IMR-90 (cell line): ENCODE data around the gene ROR2. TPM values are rescaled to one million over a fixed set of nuclear protein-coding genes. Genes with fewer than 3 reads are reported as not detected.

ENCODE experiments used
- ATAC-seq: fragments of 200-7000 bp; cut with Tn5 transposase; 2 replicates; pipeline ENCODE4 v1.9.1; 2020; ENCODE audit warnings: low read depth, mild to moderate bottlenecking, moderate library complexity
- BruUV-seq: library from RNA; stranded (reverse); fragments of 400-500 nt; replicated peaks from 2 replicates; lab custom pipeline; 2021; lab: Mats Ljungman, UMichigan
- CTCF ChIA-PET: fragments of 300-600 bp; formaldehyde crosslinking; extraction: SDS; loops from one replicate; lab custom pipeline; 2021; ENCODE audit warnings: antibody characterized with exemption; lab: Yijun Ruan, JAX
- POLR2A ChIA-PET: fragments of 300-600 bp; sonication (Branson Sonifier 250); formaldehyde crosslinking; loops from one replicate; lab custom pipeline; 2022; ENCODE audit warnings: antibody characterized with exemption; ENCODE audit not compliant: unreplicated experiment; lab: Charles Lee
- DNase-seq: peaks from one replicate; pipeline ENCODE4 v3.0.0; 2013
- H2AFZ ChIP-seq: replicated peaks from 2 replicates; pipeline ENCODE3; 2013; ENCODE audit warnings: low read length, mild to moderate bottlenecking; ENCODE audit not compliant: poor library complexity
- H2AK5ac ChIP-seq: 2 replicates; pipeline ENCODE4 v1.6.1; 2013; ENCODE audit warnings: low read depth, low read length, inconsistent platforms
- H2AK9ac ChIP-seq: replicated peaks from 2 replicates; pipeline ENCODE3; 2013; ENCODE audit warnings: mild to moderate bottlenecking, low read depth, low read length, moderate library complexity; ENCODE audit not compliant: poor library complexity
- H2BK120ac ChIP-seq: 2 replicates; pipeline ENCODE4 v1.6.1; 2013; ENCODE audit warnings: low read depth, low read length, inconsistent platforms
- H2BK15ac ChIP-seq: 3 replicates; pipeline ENCODE4 v1.6.1; 2013; ENCODE audit warnings: low read depth, low read length, inconsistent platforms
- H2BK20ac ChIP-seq: 2 replicates; pipeline ENCODE4 v1.6.1; 2013; ENCODE audit warnings: low read depth, mild to moderate bottlenecking, inconsistent platforms, low read length, moderate library complexity
- H2BK5ac ChIP-seq: 2 replicates; pipeline ENCODE4 v1.6.1; 2013; ENCODE audit warnings: mild to moderate bottlenecking, low read depth, low read length, inconsistent platforms; ENCODE audit not compliant: poor library complexity, severe bottlenecking
- H3K14ac ChIP-seq: replicated peaks from 2 replicates; pipeline ENCODE4 v1.6.1; 2013; ENCODE audit warnings: low read depth, low read length, inconsistent platforms
- H3K18ac ChIP-seq: 2 replicates; pipeline ENCODE4 v1.6.1; 2013; ENCODE audit warnings: low read depth, low read length, control low read depth
- H3K23ac ChIP-seq: 2 replicates; pipeline ENCODE4 v1.6.1; 2013; ENCODE audit warnings: low read depth, low read length, inconsistent platforms
- H3K27ac ChIP-seq: 2 replicates; pipeline ENCODE4 v1.5.1; 2013; ENCODE audit warnings: mild to moderate bottlenecking, control low read depth, low read length; ENCODE audit not compliant: insufficient read depth
- H3K27me3 ChIP-seq: 2 replicates; pipeline ENCODE4 v1.6.1; 2013; ENCODE audit warnings: low read length; ENCODE audit not compliant: control insufficient read depth, insufficient read depth
- H3K36me3 ChIP-seq: 2 replicates; pipeline ENCODE4 v1.6.1; 2013; ENCODE audit warnings: low read length, mixed read lengths; ENCODE audit not compliant: control insufficient read depth, insufficient read depth
- H3K4ac ChIP-seq: 2 replicates; pipeline ENCODE4 v1.6.1; 2013; ENCODE audit warnings: low read depth, low read length, inconsistent platforms
- H3K4me1 ChIP-seq: 2 replicates; pipeline ENCODE4 v1.6.1; 2013; ENCODE audit warnings: low read length, mixed read lengths; ENCODE audit not compliant: control insufficient read depth, insufficient read depth
- H3K4me2 ChIP-seq: 2 replicates; pipeline ENCODE4 v1.6.1; 2013; ENCODE audit warnings: low read depth, mild to moderate bottlenecking, control low read depth, low read length, moderate library complexity
- H3K4me3 ChIP-seq: 2 replicates; pipeline ENCODE4 v1.5.1; 2013; ENCODE audit warnings: low read depth, mild to moderate bottlenecking, control low read depth, low read length, moderate library complexity; ENCODE audit not compliant: insufficient read depth
- H3K56ac ChIP-seq: 2 replicates; pipeline ENCODE4 v1.6.1; 2013; ENCODE audit warnings: low read length, inconsistent platforms; ENCODE audit not compliant: insufficient read depth; ENCODE audit errors: extremely low read depth
- H3K79me1 ChIP-seq, 2 experiments: 2 replicates each; pipeline ENCODE4 v1.6.1; 2013; ENCODE audit warnings: low read length in 2 of 2, inconsistent platforms in 1 of 2, low read depth in 1 of 2
- H3K9ac ChIP-seq: 2 replicates; pipeline ENCODE4 v1.6.1; 2013; ENCODE audit warnings: low read depth, low read length, control low read depth
- H3K9me1 ChIP-seq: 2 replicates; pipeline ENCODE4 v1.6.1; 2013; ENCODE audit warnings: low read length, inconsistent platforms; ENCODE audit not compliant: insufficient read depth
- H3K9me3 ChIP-seq: 2 replicates; pipeline ENCODE4 v1.6.1; 2013; ENCODE audit warnings: low read length; ENCODE audit not compliant: control insufficient read depth, insufficient read depth
- H4K20me1 ChIP-seq: 2 replicates; pipeline ENCODE4 v1.6.1; 2013; ENCODE audit warnings: low read length, inconsistent platforms; ENCODE audit not compliant: insufficient read depth
- H4K5ac ChIP-seq: 2 replicates; pipeline ENCODE4 v1.6.1; 2013; ENCODE audit warnings: mild to moderate bottlenecking, low read depth, low read length, control low read depth
- H4K8ac ChIP-seq, 2 experiments: 2 replicates each; pipeline ENCODE4 v1.6.1; 2013; ENCODE audit warnings: low read depth in 2 of 2, low read length in 2 of 2, control low read depth in 1 of 2, inconsistent platforms in 1 of 2
- H4K91ac ChIP-seq: 2 replicates; pipeline ENCODE4 v1.6.1; 2013; ENCODE audit warnings: low read depth, low read length, inconsistent platforms; ENCODE audit not compliant: insufficient read depth
- BHLHE40 ChIP-seq: fragments of 150-350 bp; IDR thresholded peaks from 2 replicates; pipeline ENCODE4 v1.6.1; 2016; ENCODE audit warnings: mild to moderate bottlenecking, low read depth, low read length
- CEBPB ChIP-seq: IDR thresholded peaks from 2 replicates; pipeline ENCODE4 v1.6.1; 2012; ENCODE audit warnings: low read depth, low read length, improper control_type of control experiment
- FOS ChIP-seq: fragments of 150-350 bp; IDR thresholded peaks from 2 replicates; pipeline ENCODE4 v1.6.1; 2016; ENCODE audit warnings: low read depth, low read length
- MAZ ChIP-seq: IDR thresholded peaks from 2 replicates; pipeline ENCODE4 v1.6.1; 2012; ENCODE audit warnings: low read depth, mild to moderate bottlenecking, low read length, improper control_type of control experiment, moderate library complexity, borderline replicate concordance
- MXI1 ChIP-seq: IDR thresholded peaks from 2 replicates; pipeline ENCODE4 v1.6.1; 2012; ENCODE audit warnings: low read depth, mild to moderate bottlenecking, low read length, moderate library complexity, borderline replicate concordance
- NFE2L2 ChIP-seq: fragments of 150-350 bp; IDR thresholded peaks from 2 replicates; pipeline ENCODE4 v1.6.1; 2016; ENCODE audit warnings: low read depth, mild to moderate bottlenecking, low read length
- RFX5 ChIP-seq: IDR thresholded peaks from 2 replicates; pipeline ENCODE4 v1.8.0; 2012; ENCODE audit warnings: low read depth, mild to moderate bottlenecking, low read length, moderate library complexity
- SMC3 ChIP-seq: fragments of 150-350 bp; IDR thresholded peaks from 2 replicates; pipeline ENCODE4 v1.6.1; 2016; ENCODE audit warnings: low read depth, mild to moderate bottlenecking, antibody characterized with exemption, low read length, moderate library complexity
- USF2 ChIP-seq: fragments of 150-350 bp; IDR thresholded peaks from 2 replicates; pipeline ENCODE4 v1.6.1; 2017; ENCODE audit warnings: mild to moderate bottlenecking, antibody characterized with exemption, low read length, low read depth
- WGBS, 2 experiments: methylation state at CpG; one replicate each; pipeline versions ENCODE4 v1.1.5 to v1.1.7; 2013; ENCODE audit warnings: missing lambda C conversion rate in 2 of 2; ENCODE audit not compliant: insufficient read length in 1 of 2; ENCODE audit errors: extremely low coverage in 2 of 2; 5-methylcytosine and 5-hydroxymethylcytosine counted together
- dilution Hi-C: fragments of 300-500 bp; cut with HindIII; formaldehyde crosslinking; loops from one replicate; pipeline ENCODE4 v1.14.3; 2018; ENCODE audit warnings: low sequenced_read_pairs; ENCODE audit not compliant: unreplicated experiment
- in situ Hi-C: fragments of 300-500 bp; cut with MboI; formaldehyde crosslinking; loops from 3 replicates; pipeline ENCODE4 v1.14.3; 2019; ENCODE audit warnings: low sequenced_read_pairs, inconsistent platforms, mixed read lengths
- intact Hi-C: fragments of 100-400 bp; cut with micrococcal nuclease; formaldehyde crosslinking; loops from 2 replicates; pipeline ENCODE4 v1.10.0; 2022
- polyA plus RNA-seq, 3 experiments: library from polyadenylated mRNA; depleted of rRNA; stranded (reverse); fragments of >200 nt; gene quantifications; 2 replicates each; pipeline ENCODE4 v1.2.3, GENCODE V29; 2012; ENCODE audit warnings: low replicate concordance in 1 of 3
- total RNA-seq: library from RNA; depleted of rRNA; stranded (reverse); fragments of >200 nt; gene quantifications from 2 replicates; pipeline ENCODE4 v1.2.3, GENCODE V29; 2012

Gene ROR2
- total and polyA plus RNA-seq, 2 of the 4 experiments (the other 2 are of a cell fraction), result 2.3 to 4.8 TPM

- H3K79me1 ChIP-seq, result peaks cover 0 to 7% of the 10 kb centered on the region in 2 experiments; a peak in 1 of 4 replicates
- H3K23ac ChIP-seq, result no peak overlapping the region
- no peak overlapping the region for H3K4me3 ChIP-seq
- H3K9me1 ChIP-seq, result peaks cover 6% of the 10 kb centered on the region; the same call in 1 of the 2 replicates
- no peaks in the 10 kb centered on the region; the same call in 1 of the 2 replicates for H3K27me3 ChIP-seq
- no peaks in the 10 kb centered on the region; the same call in 1 of the 2 replicates for H3K36me3 ChIP-seq
- no peak overlapping the region for H3K9ac ChIP-seq
- dilution Hi-C loops, result no loop called here
- H4K91ac ChIP-seq, result no peak overlapping the region
- no peak overlapping the region for H3K27ac ChIP-seq
- H3K14ac ChIP-seq, result no peak overlapping the region
- H2AK9ac ChIP-seq, result no peak overlapping the region
- ATAC-seq (no peak), DNase-seq (no peak)
- H4K5ac ChIP-seq, result no peak overlapping the region
- ChIA-PET POLR2A (no interaction called here), CTCF (no interaction called here)
- peaks cover 21% of the 10 kb centered on the region for H4K20me1 ChIP-seq
- TF ChIP-seq NFE2L2 (no peak), MAZ (no peak), MXI1 (no peak), BHLHE40 (no peak), CEBPB (no peak), USF2 (no peak), SMC3 (no peak), RFX5 (no peak), FOS (no peak)
- no TSS peak for BruUV-seq
- WGBS, 2 experiments, result 77% methylated on average over 4 of the region's 9 CpGs; no CpG with 5 or more reads in 1 of the 2 experiments
- in situ Hi-C loops, result no loop called here
- no peak overlapping the region for H2AFZ ChIP-seq
- H3K4me1 ChIP-seq, result peaks cover 4% of the 10 kb centered on the region; the same call in 1 of the 2 replicates
- H3K56ac ChIP-seq, result no peak overlapping the region
- no peak overlapping the region for H3K4ac ChIP-seq
- H2BK120ac ChIP-seq, result no peak overlapping the region
- H3K9me3 ChIP-seq, result no peaks in the 10 kb centered on the region
- H3K18ac ChIP-seq, result no peak overlapping the region
- H2BK20ac ChIP-seq, result no peak overlapping the region
- H2BK5ac ChIP-seq, result no peak overlapping the region
- intact Hi-C loops, result no loop called here
- no peak overlapping the region for H3K4me2 ChIP-seq
- no peak overlapping the region for H4K8ac ChIP-seq
- no peak overlapping the region for H2AK5ac ChIP-seq
- no peak overlapping the region for H2BK15ac ChIP-seq
Measured at GRCh38 chr9:91921371-91921770, 28.7 kb downstream of the ROR2 start.
